CD4-positive, alpha-beta T cell (primary cell): ENCODE measurements around the gene FBXL22. TPM values are rescaled to one million over a fixed set of nuclear protein-coding genes. Genes with fewer than 3 reads are reported as not detected.

Source experiments
- ATAC-seq: fragments of 200-7000 bp; cut with Tn5 transposase; one replicate; pipeline ENCODE4 v1.10.0; 2022; ENCODE audit warnings: mild to moderate bottlenecking; ENCODE audit not compliant: poor library complexity
- CTCF ChIA-PET: fragments of 350-600 bp; sonication (Branson Sonifier 250); formaldehyde crosslinking; loops from one replicate; lab custom pipeline; 2021; ENCODE audit warnings: antibody characterized with exemption, inconsistent platforms; lab: Charles Lee
- POLR2A ChIA-PET: fragments of 350-600 bp; sonication (Branson Sonifier 250); formaldehyde crosslinking; loops from one replicate; lab custom pipeline; 2021; ENCODE audit warnings: antibody characterized with exemption, inconsistent platforms; lab: Charles Lee
- DNase-seq, 14 experiments: peaks; one replicate each; pipeline ENCODE4 v3.0.0-alpha.2; 2013 to 2020; ENCODE audit warnings: mixed read lengths in 2 of 14
- H3K27ac ChIP-seq, 2 donors: one replicate each; pipeline versions ENCODE4 v1.5.1 to v1.7.0; 2013; ENCODE audit warnings: low read length in 2 of 2, low read depth in 1 of 2, mild to moderate bottlenecking in 1 of 2
- H3K27me3 ChIP-seq, 2 experiments: 1 replicate in 1 of 2; 2 replicates in 1 of 2; pipeline versions ENCODE4 v1.6.1 to v1.7.0; 2013; ENCODE audit warnings: low read length in 2 of 2, control low read depth in 1 of 2, mild to moderate bottlenecking in 1 of 2, moderate library complexity in 1 of 2; ENCODE audit not compliant: insufficient read depth in 2 of 2, control insufficient read depth in 1 of 2
- H3K36me3 ChIP-seq: one replicate; pipeline ENCODE4 v1.6.1; 2013; ENCODE audit warnings: low read length, control low read depth; ENCODE audit not compliant: insufficient read depth
- H3K4me1 ChIP-seq: one replicate; pipeline ENCODE4 v1.6.1; 2013; ENCODE audit warnings: low read length, control low read depth; ENCODE audit not compliant: insufficient read depth
- H3K4me3 ChIP-seq: one replicate; pipeline ENCODE4 v1.5.1; 2013; ENCODE audit warnings: mild to moderate bottlenecking, low read length, moderate library complexity
- H3K9me3 ChIP-seq, 2 experiments: 1 replicate in 1 of 2; 2 replicates in 1 of 2; pipeline versions ENCODE4 v1.6.1 to v1.7.0; 2013; ENCODE audit warnings: low read length in 2 of 2, mild to moderate bottlenecking in 2 of 2, control low read depth in 1 of 2, moderate library complexity in 1 of 2; ENCODE audit not compliant: control insufficient read depth in 1 of 2, insufficient read depth in 1 of 2
- H3K27ac Mint-ChIP-seq: one replicate; pipeline ENCODE4 v1.8.0; 2020; ENCODE audit warnings: mixed read lengths
- H3K27me3 Mint-ChIP-seq: one replicate; pipeline ENCODE4 v1.8.0; 2021; ENCODE audit warnings: mixed read lengths
- H3K36me3 Mint-ChIP-seq: one replicate; pipeline ENCODE4 v1.8.0; 2021; ENCODE audit warnings: low read depth, mixed read lengths
- H3K4me1 Mint-ChIP-seq: one replicate; pipeline ENCODE4 v1.8.0; 2021; ENCODE audit warnings: low read depth, mixed read lengths
- H3K4me3 Mint-ChIP-seq: one replicate; pipeline ENCODE4 v1.8.0; 2020; ENCODE audit warnings: mild to moderate bottlenecking, mixed read lengths
- H3K9me3 Mint-ChIP-seq: one replicate; pipeline ENCODE4 v1.8.0; 2020; ENCODE audit warnings: mixed read lengths
- CTCF ChIP-seq: fragments of 200-600 bp; IDR thresholded peaks from one replicate; pipeline ENCODE4 v1.8.0; 2022; ENCODE audit warnings: antibody characterized with exemption, mild to moderate bottlenecking
- intact Hi-C, 2 experiments: fragments of 100-400 bp; cut with DNase I in 1 of 2; cut with micrococcal nuclease in 1 of 2; formaldehyde crosslinking; loops; one replicate each; pipeline versions ENCODE4 v1.15.1 to v1.9.0; 2023 to 2025; cut with DNase I, micrococcal nuclease
- total RNA-seq, 174 experiments: library from RNA in 2 of 174; stranded (reverse) in 2 of 174; gene quantifications; one replicate each; pipeline ENCODE4 v1.2.3 and lab custom pipeline; 2021 to 2026

Gene FBXL22
- total RNA-seq, 2 experiments from 2014 or later = 0.66 to 1.6 TPM

GRCh38 chr15:63582179-63582578 lies 15.0 kb upstream of the FBXL22 start:
- peaks cover 25% of the 10 kb centered on the region for H3K4me1 Mint-ChIP-seq
- Histone ChIP-seq H3K27me3 (no peaks in the 10 kb centered on the region), H3K4me1 (no peaks in the 10 kb centered on the region), H3K36me3 (peaks cover 67% of the 10 kb centered on the region), H3K4me3 (no peak overlapping the region), H3K9me3 (no peaks in the 10 kb centered on the region), H3K27ac (no peak overlapping the region)
- H3K36me3 Mint-ChIP-seq = peaks cover 86% of the 10 kb centered on the region
- intact Hi-C loops = loop anchor here in 1 of 2 experiments (5.0 kb wide), 1 partner anchor 115 kb away; no protein-coding TSS in a partner anchor
- H3K4me3 Mint-ChIP-seq = no peak overlapping the region
- no peak for TF ChIP-seq CTCF
- no peaks in the 10 kb centered on the region for H3K9me3 Mint-ChIP-seq
- no peak for DNase-seq
- ATAC-seq = no peak
- H3K27ac Mint-ChIP-seq = peak overlapping the region; percentile 32
- POLR2A ChIA-PET = interaction anchor here (1.7 kb wide), 1 partner anchor 17 kb away, joined by 6 read pairs; no protein-coding TSS in a partner anchor
- H3K27me3 Mint-ChIP-seq = no peaks in the 10 kb centered on the region
- CTCF ChIA-PET = interaction anchor here (1.3 to 2.2 kb wide), 2 partner anchors 116 kb away, joined by 3 to 7 read pairs; no protein-coding TSS in a partner anchor

DNA sequence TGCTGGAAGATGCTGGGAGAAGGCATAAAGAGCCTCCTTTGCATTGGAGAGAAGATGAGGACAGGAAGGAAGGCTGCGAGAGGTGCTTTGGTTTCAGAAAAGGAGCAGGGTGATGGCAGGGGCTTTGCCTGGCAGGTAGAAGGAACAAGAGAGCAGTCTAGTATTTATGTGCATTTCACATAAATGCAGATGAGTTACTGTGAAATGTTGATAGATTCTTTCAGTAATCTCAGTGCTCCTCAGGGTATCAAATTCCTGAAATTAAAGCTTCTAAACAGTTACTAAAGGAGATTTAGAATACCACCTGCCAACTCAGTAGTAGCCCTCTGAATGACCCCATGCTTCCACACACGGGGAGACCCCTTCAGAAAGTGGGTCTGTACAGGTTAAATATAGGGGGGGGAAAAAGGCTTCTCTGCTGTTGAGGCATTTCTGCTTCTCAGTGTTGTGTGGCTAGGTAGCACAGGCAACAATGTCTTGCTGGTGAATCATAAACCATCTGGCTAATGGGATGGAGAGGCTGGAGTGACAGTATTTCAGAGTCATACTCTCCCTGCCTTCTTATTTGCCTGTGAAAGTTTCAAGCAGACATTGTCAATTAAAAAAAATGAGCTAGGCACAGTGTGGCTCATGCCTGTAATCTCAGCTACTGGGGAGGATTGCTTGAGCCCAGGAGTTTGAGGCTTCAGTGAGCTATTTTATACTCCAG lies 14.3 kb upstream of the FBXL22 start:
- CTCF ChIA-PET = interaction anchor here (1.3 kb wide), 1 partner anchor 116 kb away, joined by 3 read pairs; no protein-coding TSS in a partner anchor
- peaks cover 89% of the 10 kb centered on the region for H3K36me3 Mint-ChIP-seq

DNA sequence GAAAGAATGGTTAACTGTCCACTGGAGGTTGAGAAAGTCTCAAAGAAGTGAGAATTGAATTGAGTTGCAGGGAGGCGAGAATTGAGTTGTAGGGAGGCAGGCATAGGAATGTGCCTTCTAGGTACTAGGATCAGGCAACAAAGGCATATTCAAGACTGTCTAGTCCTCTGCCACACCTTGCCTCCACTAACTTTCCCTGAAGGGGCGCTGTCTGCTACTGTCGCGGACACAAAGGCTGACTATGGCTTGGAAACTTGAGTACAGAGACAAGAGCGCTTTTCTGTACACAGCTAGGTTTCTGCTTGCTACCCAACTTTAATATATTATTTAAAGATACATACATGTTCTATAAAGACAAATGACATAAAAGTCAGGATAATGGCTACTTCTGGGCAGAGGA lies 10.4 kb upstream of the FBXL22 start:
- DNase-seq = no peak
- H3K9me3 Mint-ChIP-seq = no peaks in the 10 kb centered on the region
- Histone ChIP-seq H3K9me3 (no peaks in the 10 kb centered on the region), H3K4me3 (no peak overlapping the region), H3K27me3 (no peaks in the 10 kb centered on the region), H3K27ac (no peak overlapping the region), H3K4me1 (no peaks in the 10 kb centered on the region), H3K36me3 (peaks cover 89% of the 10 kb centered on the region)
- H3K4me3 Mint-ChIP-seq = peak overlapping the region; percentile 12
- intact Hi-C loops = loop anchor here in 1 of 2 experiments (5.0 kb wide), 1 partner anchor 44 kb away; no protein-coding TSS in a partner anchor
- CTCF ChIA-PET = interaction anchor here (1.9 kb wide), 1 partner anchor 11 kb away, joined by 4 read pairs; the partner anchor contains the start of gene FBXL22
- H3K27me3 Mint-ChIP-seq = no peaks in the 10 kb centered on the region
- H3K27ac Mint-ChIP-seq = peak overlapping the region; percentile 61
- POLR2A ChIA-PET = no interaction called here
- ATAC-seq = no peak
- no peak for TF ChIP-seq CTCF
- peaks cover 26% of the 10 kb centered on the region for H3K4me1 Mint-ChIP-seq
- peaks cover 98% of the 10 kb centered on the region for H3K36me3 Mint-ChIP-seq

More for the DNA sequence above, 14.3 kb upstream of the FBXL22 start:
- no peaks in the 10 kb centered on the region for H3K9me3 ChIP-seq
- intact Hi-C loops = loop anchor here in 1 of 2 experiments (5.0 kb wide), 1 partner anchor 116 kb away; no protein-coding TSS in a partner anchor
- peak; percentile 24 for ATAC-seq
- no peak for TF ChIP-seq CTCF
- no peak for DNase-seq
- Mint-ChIP-seq H3K9me3 (no peaks in the 10 kb centered on the region), H3K27ac (peak overlapping the region; percentile 32), H3K4me1 (peaks cover 25% of the 10 kb centered on the region), H3K27me3 (no peaks in the 10 kb centered on the region), H3K4me3 (no peak overlapping the region)
- POLR2A ChIA-PET = interaction anchor here (1.7 kb wide), 1 partner anchor 16 kb away, joined by 6 read pairs; no protein-coding TSS in a partner anchor
- H3K4me3 ChIP-seq = no peak overlapping the region
- H3K4me1 ChIP-seq = no peaks in the 10 kb centered on the region
- no peaks in the 10 kb centered on the region for H3K27me3 ChIP-seq
- H3K27ac ChIP-seq = no peak overlapping the region
- peaks cover 69% of the 10 kb centered on the region for H3K36me3 ChIP-seq
